HFFc6 (cell line): ENCODE measurements around the gene CSMD2. TPM values are rescaled to one million over a fixed set of nuclear protein-coding genes. Genes with fewer than 3 reads are reported as not detected.

Experiments used
- DNase-seq: peaks from one replicate; pipeline ENCODE4 v3.0.0-alpha.2; 2018
- H3K27ac Mint-ChIP-seq: 2 replicates; pipeline ENCODE4 v1.8.0; 2020; ENCODE audit warnings: mild to moderate bottlenecking, mixed read lengths
- H3K27me3 Mint-ChIP-seq: 2 replicates; pipeline ENCODE4 v1.8.0; 2021; ENCODE audit warnings: mild to moderate bottlenecking, moderate library complexity, mixed read lengths; ENCODE audit not compliant: insufficient read depth
- H3K36me3 Mint-ChIP-seq: 2 replicates; pipeline ENCODE4 v1.8.0; 2021; ENCODE audit warnings: low read depth, mixed read lengths
- H3K4me1 Mint-ChIP-seq: 2 replicates; pipeline ENCODE4 v1.8.0; 2020; ENCODE audit warnings: low read depth, mixed read lengths
- H3K4me3 Mint-ChIP-seq: 2 replicates; pipeline ENCODE4 v1.8.0; 2020; ENCODE audit warnings: mild to moderate bottlenecking, moderate library complexity, mixed read lengths
- H3K9me3 Mint-ChIP-seq: 2 replicates; pipeline ENCODE4 v1.8.0; 2020; ENCODE audit warnings: mild to moderate bottlenecking, mixed read lengths
- total RNA-seq, 6 experiments: library from RNA; stranded (reverse); fragmentation: NEBNext Ultra II Directional; extraction: Animal tissue kit (Norgen Biotek cat#: 25700); gene quantifications; 2 replicates in 1 of 6; 3 replicates in 5 of 6; pipeline ENCODE4 v1.2.3, GENCODE V29; 2021
- TF ChIP-seq, protein P1 (sequence below): fragments of 200-600 bp; sonication (generic); IDR thresholded peaks from 2 replicates; pipeline ENCODE4 v1.5.0; 2021; ENCODE audit warnings: antibody characterized with exemption, mild to moderate bottlenecking

Gene CSMD2
- total RNA-seq, 6 experiments from 2014 or later = 0.77 to 3.2 (median 1.2) TPM

DNA sequence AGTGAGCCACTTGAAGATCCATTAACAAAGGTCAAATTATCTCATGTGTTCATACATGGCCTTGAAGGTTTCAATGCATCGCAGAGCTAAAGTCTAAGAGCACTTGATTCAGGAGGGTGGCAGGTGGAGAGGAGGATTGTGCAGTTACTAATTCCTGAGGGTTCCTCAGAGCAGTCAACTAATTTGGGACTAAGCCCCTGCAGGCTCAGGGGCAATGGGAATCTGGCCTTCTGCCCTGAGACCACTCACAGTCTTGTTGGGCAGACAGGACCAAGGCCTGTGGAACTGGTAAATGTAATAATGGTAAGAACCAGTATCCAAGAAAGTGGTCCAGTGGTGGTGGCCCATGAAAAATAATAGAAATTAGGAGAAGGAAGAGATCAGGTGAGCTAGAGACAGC is 428.5 kb downstream of the CSMD2 start:
- Mint-ChIP-seq H3K27ac (no peak overlapping the region), H3K36me3 (no peaks in the 10 kb centered on the region; the same call in 1 of the 2 replicates), H3K27me3 (no peaks in the 10 kb centered on the region; the same call in none of the 2 replicates), H3K4me3 (no peak overlapping the region), H3K9me3 (no peaks in the 10 kb centered on the region; the same call in 1 of the 2 replicates), H3K4me1 (no peaks in the 10 kb centered on the region)
- DNase-seq = no peak
- TF ChIP-seq, protein P1, sequence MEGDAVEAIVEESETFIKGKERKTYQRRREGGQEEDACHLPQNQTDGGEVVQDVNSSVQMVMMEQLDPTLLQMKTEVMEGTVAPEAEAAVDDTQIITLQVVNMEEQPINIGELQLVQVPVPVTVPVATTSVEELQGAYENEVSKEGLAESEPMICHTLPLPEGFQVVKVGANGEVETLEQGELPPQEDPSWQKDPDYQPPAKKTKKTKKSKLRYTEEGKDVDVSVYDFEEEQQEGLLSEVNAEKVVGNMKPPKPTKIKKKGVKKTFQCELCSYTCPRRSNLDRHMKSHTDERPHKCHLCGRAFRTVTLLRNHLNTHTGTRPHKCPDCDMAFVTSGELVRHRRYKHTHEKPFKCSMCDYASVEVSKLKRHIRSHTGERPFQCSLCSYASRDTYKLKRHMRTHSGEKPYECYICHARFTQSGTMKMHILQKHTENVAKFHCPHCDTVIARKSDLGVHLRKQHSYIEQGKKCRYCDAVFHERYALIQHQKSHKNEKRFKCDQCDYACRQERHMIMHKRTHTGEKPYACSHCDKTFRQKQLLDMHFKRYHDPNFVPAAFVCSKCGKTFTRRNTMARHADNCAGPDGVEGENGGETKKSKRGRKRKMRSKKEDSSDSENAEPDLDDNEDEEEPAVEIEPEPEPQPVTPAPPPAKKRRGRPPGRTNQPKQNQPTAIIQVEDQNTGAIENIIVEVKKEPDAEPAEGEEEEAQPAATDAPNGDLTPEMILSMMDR = no peak

DNA sequence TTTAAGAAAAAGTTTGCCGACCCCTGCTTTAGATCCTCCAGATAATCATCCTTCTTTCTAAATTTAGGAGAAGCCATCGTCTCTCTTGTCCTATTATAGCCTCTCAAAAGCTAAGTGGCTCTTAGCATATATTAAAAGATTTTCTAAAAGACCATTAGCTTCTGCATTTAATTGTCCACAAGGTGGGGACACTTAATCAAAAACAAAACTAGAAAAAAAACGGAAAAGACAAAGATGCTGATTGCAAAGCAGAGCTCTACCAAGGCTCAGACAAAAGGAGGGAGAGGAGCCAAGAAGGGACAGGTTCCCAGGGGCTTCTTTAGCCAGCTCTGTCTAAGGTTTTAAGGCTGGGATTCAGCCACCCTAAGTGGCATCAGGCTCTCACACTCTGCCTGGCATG is 429.4 kb downstream of the CSMD2 start:
- Mint-ChIP-seq H3K27ac (no peak overlapping the region), H3K9me3 (no peaks in the 10 kb centered on the region; the same call in 1 of the 2 replicates), H3K4me3 (no peak overlapping the region), H3K36me3 (no peaks in the 10 kb centered on the region; the same call in 1 of the 2 replicates), H3K27me3 (no peaks in the 10 kb centered on the region; the same call in none of the 2 replicates), H3K4me1 (no peaks in the 10 kb centered on the region)
- TF ChIP-seq, protein P1 = peak; percentile 71
- DNase-seq = peak; percentile 27

DNA sequence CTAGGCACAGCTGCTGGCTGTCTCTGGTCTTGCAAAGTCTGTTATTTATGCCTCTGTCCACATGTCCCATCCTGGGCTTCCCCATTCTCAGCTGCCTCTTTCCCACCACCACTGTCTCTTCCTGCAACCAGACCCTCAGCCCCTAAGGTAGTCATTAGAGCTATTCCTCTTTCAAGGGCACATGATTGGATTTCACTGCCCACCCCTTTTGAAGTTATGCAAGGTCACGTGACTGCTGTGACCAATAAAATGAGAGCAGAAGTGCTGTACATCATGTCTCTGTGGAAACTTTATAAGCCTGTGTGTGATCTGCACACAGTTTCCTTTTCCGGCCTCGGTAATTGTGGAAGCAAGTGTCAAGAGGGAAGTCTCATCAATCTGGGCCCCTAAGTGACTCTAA is 437.7 kb downstream of the CSMD2 start:
- TF ChIP-seq, protein P1 = no peak
- no peaks in the 10 kb centered on the region for H3K4me1 Mint-ChIP-seq
- H3K27me3 Mint-ChIP-seq = peaks cover 6% of the 10 kb centered on the region
- no peak overlapping the region for H3K27ac Mint-ChIP-seq
- no peak overlapping the region for H3K4me3 Mint-ChIP-seq
- DNase-seq = no peak
- peaks cover 4% of the 10 kb centered on the region; the same call in 1 of the 2 replicates for H3K9me3 Mint-ChIP-seq
- H3K36me3 Mint-ChIP-seq = no peaks in the 10 kb centered on the region

DNA sequence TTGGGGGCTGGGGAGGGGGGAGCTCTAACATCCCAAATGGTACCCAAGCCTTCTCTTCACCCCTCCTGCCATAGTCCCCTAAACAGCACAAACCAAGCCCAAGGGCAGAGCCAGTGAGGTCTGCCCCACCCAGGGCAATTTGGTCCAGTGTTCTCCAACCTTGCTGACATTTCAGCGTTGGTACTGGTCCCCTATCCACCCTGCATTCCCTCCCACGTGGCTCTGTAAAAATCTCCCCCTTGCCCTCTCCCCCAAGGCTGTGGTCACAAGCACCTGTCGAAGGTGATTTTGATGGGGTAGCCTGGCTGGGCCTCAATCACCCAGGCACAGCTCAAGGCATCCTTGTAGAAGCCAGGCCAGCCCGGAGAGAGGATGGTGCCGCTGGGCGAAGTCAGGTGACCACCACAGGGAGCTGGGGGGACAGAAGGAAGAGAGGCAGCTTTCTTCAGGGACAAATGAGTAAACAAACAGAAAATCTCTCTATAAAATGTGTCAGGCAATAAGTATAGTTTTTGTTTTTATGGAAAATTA is 438.7 kb downstream of the CSMD2 start:
- no peak overlapping the region for H3K27ac Mint-ChIP-seq

DNA sequence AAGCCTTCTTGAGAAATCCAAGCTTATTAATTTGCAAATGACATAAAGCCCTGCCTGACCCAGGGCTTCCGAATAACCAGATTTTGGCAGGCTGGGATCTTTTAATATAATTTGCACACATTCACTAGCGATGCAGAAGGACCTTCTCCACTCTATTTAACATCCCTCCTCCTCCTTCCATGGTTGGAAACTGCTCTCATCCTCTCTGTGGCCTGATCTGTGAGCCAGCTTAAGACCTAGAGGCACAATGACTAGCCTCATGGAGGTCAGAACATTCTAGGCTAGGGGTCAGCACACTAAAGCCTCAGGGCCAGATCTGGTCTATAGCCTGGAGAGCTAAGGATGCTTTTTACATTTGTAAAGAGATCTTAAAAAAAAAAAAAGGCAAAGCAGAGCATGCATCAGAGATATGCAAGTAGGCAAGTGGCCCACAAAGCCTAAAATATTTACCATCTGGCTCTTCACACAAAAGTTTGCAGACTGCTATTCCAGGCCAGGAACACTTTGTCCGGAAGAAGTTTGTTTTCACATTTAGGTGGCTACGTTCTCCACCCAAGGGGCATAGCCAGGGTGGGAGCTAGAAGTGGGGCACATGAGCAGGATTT is 439.4 kb downstream of the CSMD2 start:
- no peak overlapping the region for H3K27ac Mint-ChIP-seq
- H3K27me3 Mint-ChIP-seq = peaks cover 6% of the 10 kb centered on the region
- H3K4me1 Mint-ChIP-seq = no peaks in the 10 kb centered on the region
- TF ChIP-seq, protein P1 = no peak
- peaks cover 4% of the 10 kb centered on the region; the same call in 1 of the 2 replicates for H3K9me3 Mint-ChIP-seq
- H3K4me3 Mint-ChIP-seq = no peak overlapping the region
- no peaks in the 10 kb centered on the region for H3K36me3 Mint-ChIP-seq
- no peak for DNase-seq

More for the DNA sequence above, 438.7 kb downstream of the CSMD2 start:
- no peaks in the 10 kb centered on the region for H3K36me3 Mint-ChIP-seq
- no peak for DNase-seq
- peaks cover 4% of the 10 kb centered on the region; the same call in 1 of the 2 replicates for H3K9me3 Mint-ChIP-seq
- H3K27me3 Mint-ChIP-seq = peaks cover 6% of the 10 kb centered on the region
- no peaks in the 10 kb centered on the region for H3K4me1 Mint-ChIP-seq
- no peak overlapping the region for H3K4me3 Mint-ChIP-seq
- TF ChIP-seq, protein P1 = no peak
